PC-9 (cell line): Measurements from ENCODE around the gene CDK11A.
"Not testable (repeated sequence)": the region's sequence is repeated elsewhere in the genome, so short reads cannot be mapped to it uniquely, and the experiment has no call there.

Source experiments
- CTCF ChIP-seq: fragments of 200-600 bp; sonication (generic); conservative IDR thresholded peaks from 2 replicates; pipeline ENCODE4 v1.6.1; 2017; ENCODE audit warnings: mixed run types, antibody characterized with exemption, mild to moderate bottlenecking, moderate library complexity
- EZH2 ChIP-seq: fragments of 200-600 bp; sonication (generic); IDR thresholded peaks from 2 replicates; pipeline ENCODE4 v1.8.0; 2017; ENCODE audit warnings: antibody characterized with exemption, low read depth

DNA sequence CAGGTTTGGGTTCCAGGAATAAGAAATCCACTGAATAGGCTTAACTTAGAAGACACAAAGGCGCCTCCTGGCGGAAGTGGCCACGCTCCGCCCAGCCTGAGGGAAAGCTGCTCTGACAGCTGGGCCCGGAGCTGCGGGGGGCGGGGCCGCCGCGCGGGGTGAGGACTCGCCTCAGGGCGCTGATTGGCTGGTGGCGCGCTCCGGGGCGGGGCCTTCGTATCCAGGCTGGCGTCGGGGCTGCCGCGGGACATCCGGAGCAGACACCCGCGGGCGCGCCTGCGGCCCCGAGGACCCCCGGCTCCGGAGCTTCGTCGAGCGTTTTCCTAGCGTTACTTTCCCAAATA lies 22.4 kb upstream of the CDK11A start:
- TF ChIP-seq CTCF, EZH2: not testable (repeated sequence)
